H9 (cell line): ENCODE measurements around the gene OLFM1. TPM values are rescaled to one million over a fixed set of nuclear protein-coding genes. Genes with fewer than 3 reads are reported as not detected.

Experiments
- DNase-seq: peaks from one replicate; pipeline ENCODE4 v3.0.0-alpha.2; 2017
- H2AFZ ChIP-seq: one replicate; pipeline ENCODE4 v1.6.1; 2013; ENCODE audit warnings: mild to moderate bottlenecking, low read length, control low read depth, moderate library complexity
- H2AK5ac ChIP-seq: 2 replicates; pipeline ENCODE4 v1.6.1; 2013; ENCODE audit warnings: low read length, control low read depth, mixed read lengths; ENCODE audit not compliant: insufficient read length
- H2BK120ac ChIP-seq: one replicate; pipeline ENCODE4 v1.6.1; 2013; ENCODE audit warnings: low read depth, mild to moderate bottlenecking, low read length, control low read depth, inconsistent platforms; ENCODE audit not compliant: poor library complexity, severe bottlenecking
- H2BK12ac ChIP-seq: 2 replicates; pipeline ENCODE4 v1.6.1; 2013; ENCODE audit warnings: low read length, control low read depth, mixed read lengths, low read depth; ENCODE audit not compliant: insufficient read length
- H2BK15ac ChIP-seq: 2 replicates; pipeline ENCODE4 v1.6.1; 2013; ENCODE audit warnings: low read depth, low read length, control low read depth
- H2BK20ac ChIP-seq: one replicate; pipeline ENCODE4 v1.6.1; 2013; ENCODE audit warnings: low read depth, mild to moderate bottlenecking, low read length, control low read depth, inconsistent platforms; ENCODE audit not compliant: poor library complexity, severe bottlenecking
- H2BK5ac ChIP-seq: 2 replicates; pipeline ENCODE4 v1.6.1; 2013; ENCODE audit warnings: low read length, control low read depth, mixed read lengths; ENCODE audit not compliant: insufficient read length
- H3K14ac ChIP-seq: 2 replicates; pipeline ENCODE4 v1.6.1; 2013; ENCODE audit warnings: low read length, control low read depth; ENCODE audit not compliant: insufficient read depth
- H3K18ac ChIP-seq: 2 replicates; pipeline ENCODE4 v1.6.1; 2013; ENCODE audit warnings: low read depth, mild to moderate bottlenecking, mixed read lengths, low read length, control low read depth; ENCODE audit not compliant: insufficient read length
- H3K23ac ChIP-seq: 2 replicates; pipeline ENCODE4 v1.6.1; 2013; ENCODE audit warnings: low read length, control low read depth, mixed read lengths, low read depth; ENCODE audit not compliant: insufficient read length
- H3K23me2 ChIP-seq: 2 replicates; pipeline ENCODE4 v1.6.1; 2013; ENCODE audit warnings: low read depth, mild to moderate bottlenecking, mixed read lengths, low read length, control low read depth; ENCODE audit not compliant: insufficient read length, poor library complexity, severe bottlenecking
- H3K27ac ChIP-seq: 2 replicates; pipeline ENCODE4 v1.5.1; 2013; ENCODE audit warnings: low read length, control low read depth, mixed read lengths, low read depth; ENCODE audit not compliant: insufficient read length
- H3K27me3 ChIP-seq: 2 replicates; pipeline ENCODE4 v1.6.1; 2013; ENCODE audit warnings: low read length, control low read depth, inconsistent platforms; ENCODE audit not compliant: insufficient read depth
- H3K4ac ChIP-seq: 2 replicates; pipeline ENCODE4 v1.6.1; 2013; ENCODE audit warnings: low read depth, mild to moderate bottlenecking, control low read depth, inconsistent platforms, low read length, moderate library complexity
- H3K4me1 ChIP-seq: 2 replicates; pipeline ENCODE4 v1.6.1; 2013; ENCODE audit warnings: low read length, control low read depth, inconsistent platforms; ENCODE audit not compliant: insufficient read depth
- H3K4me2 ChIP-seq: 2 replicates; pipeline ENCODE4 v1.6.1; 2013; ENCODE audit warnings: low read length, control low read depth, mixed read lengths; ENCODE audit not compliant: insufficient read length, insufficient read depth
- H3K56ac ChIP-seq: 2 replicates; pipeline ENCODE4 v1.6.1; 2013; ENCODE audit warnings: low read depth, mild to moderate bottlenecking, mixed read lengths, low read length, control low read depth; ENCODE audit not compliant: insufficient read length
- H3K79me1 ChIP-seq: 2 replicates; pipeline ENCODE4 v1.6.1; 2013; ENCODE audit warnings: low read depth, mild to moderate bottlenecking, moderate library complexity, low read length, control low read depth, inconsistent platforms; ENCODE audit not compliant: insufficient read depth, poor library complexity, severe bottlenecking
- H3K79me2 ChIP-seq: 2 replicates; pipeline ENCODE4 v1.6.1; 2013; ENCODE audit warnings: low read length, control low read depth, inconsistent platforms; ENCODE audit not compliant: insufficient read depth
- H3K9ac ChIP-seq: 2 replicates; pipeline ENCODE4 v1.6.1; 2013; ENCODE audit warnings: low read length, control low read depth, mixed read lengths; ENCODE audit not compliant: insufficient read length; ENCODE audit errors: extremely low read depth
- H3K9me3 ChIP-seq: one replicate; pipeline ENCODE4 v1.6.1; 2013; ENCODE audit warnings: low read depth, low read length, inconsistent platforms; ENCODE audit not compliant: control insufficient read depth
- H3T11ph ChIP-seq: one replicate; pipeline ENCODE4 v1.6.1; 2013; ENCODE audit warnings: mild to moderate bottlenecking, low read length, control low read depth, inconsistent platforms
- H4K20me1 ChIP-seq: one replicate; pipeline ENCODE4 v1.6.1; 2013; ENCODE audit not compliant: control insufficient read depth, insufficient read length, insufficient read depth
- H4K5ac ChIP-seq: 2 replicates; pipeline ENCODE4 v1.6.1; 2013; ENCODE audit warnings: low read depth, mild to moderate bottlenecking, mixed read lengths, low read length, control low read depth; ENCODE audit not compliant: insufficient read length
- H4K8ac ChIP-seq: replicated peaks from 2 replicates; pipeline ENCODE4 v1.6.1; 2013; ENCODE audit warnings: low read length, control low read depth, mixed read lengths, low read depth; ENCODE audit not compliant: insufficient read length
- H4K91ac ChIP-seq: 2 replicates; pipeline ENCODE4 v1.6.1; 2013; ENCODE audit warnings: low read depth, mild to moderate bottlenecking, moderate library complexity, mixed read lengths, low read length, control low read depth; ENCODE audit not compliant: insufficient read length
- H3K27ac Mint-ChIP-seq, 3 experiments: 2 replicates in 2 of 3; 3 replicates in 1 of 3; pipeline ENCODE4 v1.8.0; 2020 to 2021; ENCODE audit warnings: mixed read lengths in 3 of 3, mild to moderate bottlenecking in 1 of 3, moderate library complexity in 1 of 3
- H3K27me3 Mint-ChIP-seq: 2 replicates; pipeline ENCODE4 v1.8.0; 2021; ENCODE audit warnings: low read depth, mild to moderate bottlenecking, moderate library complexity, mixed read lengths
- H3K36me3 Mint-ChIP-seq, 3 experiments: 2 replicates in 2 of 3; 3 replicates in 1 of 3; pipeline ENCODE4 v1.8.0; 2020 to 2021; ENCODE audit warnings: low read depth in 3 of 3, mixed read lengths in 3 of 3; ENCODE audit not compliant: insufficient read depth in 1 of 3
- H3K4me1 Mint-ChIP-seq, 2 experiments: 2 replicates each; pipeline ENCODE4 v1.8.0; 2020; ENCODE audit warnings: mixed read lengths in 2 of 2
- H3K4me3 Mint-ChIP-seq, 2 experiments: 2 replicates in 1 of 2; 3 replicates in 1 of 2; pipeline ENCODE4 v1.8.0; 2020 to 2021; ENCODE audit warnings: mild to moderate bottlenecking in 2 of 2, mixed read lengths in 2 of 2, moderate library complexity in 1 of 2
- H3K9me3 Mint-ChIP-seq, 2 experiments: 2 replicates in 1 of 2; 3 replicates in 1 of 2; pipeline ENCODE4 v1.8.0; 2020; ENCODE audit warnings: mild to moderate bottlenecking in 2 of 2, mixed read lengths in 2 of 2, moderate library complexity in 1 of 2
- CTCF ChIP-seq: fragments of 200-600 bp; sonication (generic); conservative IDR thresholded peaks from 3 replicates; pipeline ENCODE4 v1.8.0; 2021; ENCODE audit warnings: antibody characterized with exemption, mild to moderate bottlenecking
- WGBS: extraction: QIAGEN DNeasy Blood & Tissue Kit; methylation state at CpG from one replicate; pipeline ENCODE4 v1.1.7; 2013; ENCODE audit warnings: missing lambda C conversion rate, low lambda C conversion rate, mixed read lengths; ENCODE audit not compliant: insufficient read length; ENCODE audit errors: extremely low coverage; 5-methylcytosine and 5-hydroxymethylcytosine counted together
- total RNA-seq: library from RNA; stranded (reverse); gene quantifications from 2 replicates; pipeline ENCODE4 v1.2.1, GENCODE V29; 2021

Gene OLFM1
- total RNA-seq, 1 experiment from 2014 or later: 34.1 TPM

GRCh38 chr9:135141183-135141774, 53.8 kb downstream of the OLFM1 start:
- H4K8ac ChIP-seq: no peak overlapping the region
- H3K79me2 ChIP-seq: no peaks in the 10 kb centered on the region
- no peak overlapping the region for H3T11ph ChIP-seq
- no peak overlapping the region for H2BK12ac ChIP-seq
- Mint-ChIP-seq H3K4me1 (peaks cover 26 to 31% of the 10 kb centered on the region in 2 experiments), H3K9me3 (peaks cover 11 to 16% of the 10 kb centered on the region in 2 experiments), H3K4me3 (no peak overlapping the region), H3K36me3 (peaks cover 9 to 11% (median 11%) of the 10 kb centered on the region in 3 experiments; a peak in 5 of 7 replicates), H3K27ac (no peak overlapping the region), H3K27me3 (peaks cover 23% of the 10 kb centered on the region)
- no peaks in the 10 kb centered on the region for H3K9me3 ChIP-seq
- no peak overlapping the region for H3K23ac ChIP-seq
- H3K9ac ChIP-seq: no peak overlapping the region
- H4K5ac ChIP-seq: no peak overlapping the region
- peaks cover 2% of the 10 kb centered on the region for H3K23me2 ChIP-seq
- no peak overlapping the region for H2AFZ ChIP-seq
- no peak overlapping the region for H2BK5ac ChIP-seq
- no peak for TF ChIP-seq CTCF
- H3K4me1 ChIP-seq: no peaks in the 10 kb centered on the region
- H3K14ac ChIP-seq: no peak overlapping the region
- H3K18ac ChIP-seq: no peak overlapping the region
- no peak overlapping the region for H3K4me2 ChIP-seq
- no peaks in the 10 kb centered on the region for H3K79me1 ChIP-seq
- H2BK20ac ChIP-seq: no peak overlapping the region
- no peak overlapping the region for H2BK120ac ChIP-seq
- H3K27ac ChIP-seq: no peak overlapping the region
- no peak overlapping the region for H4K91ac ChIP-seq
- H4K20me1 ChIP-seq: no peaks in the 10 kb centered on the region
- H2BK15ac ChIP-seq: no peak overlapping the region
- no peaks in the 10 kb centered on the region for H3K27me3 ChIP-seq
- no peak for DNase-seq
- H3K4ac ChIP-seq: no peak overlapping the region
- WGBS: 100% methylated on average over 2 of the region's 2 CpGs
- H2AK5ac ChIP-seq: no peak overlapping the region
- no peak overlapping the region for H3K56ac ChIP-seq
